Measurements from ENCODE around the gene PRAMEF1. TPM values are rescaled to one million over a fixed set of nuclear protein-coding genes. Genes with fewer than 3 reads are reported as not detected.

Gene PRAMEF1
- total RNA-seq, 1 donor from 2014 or later: not detected

DNA sequence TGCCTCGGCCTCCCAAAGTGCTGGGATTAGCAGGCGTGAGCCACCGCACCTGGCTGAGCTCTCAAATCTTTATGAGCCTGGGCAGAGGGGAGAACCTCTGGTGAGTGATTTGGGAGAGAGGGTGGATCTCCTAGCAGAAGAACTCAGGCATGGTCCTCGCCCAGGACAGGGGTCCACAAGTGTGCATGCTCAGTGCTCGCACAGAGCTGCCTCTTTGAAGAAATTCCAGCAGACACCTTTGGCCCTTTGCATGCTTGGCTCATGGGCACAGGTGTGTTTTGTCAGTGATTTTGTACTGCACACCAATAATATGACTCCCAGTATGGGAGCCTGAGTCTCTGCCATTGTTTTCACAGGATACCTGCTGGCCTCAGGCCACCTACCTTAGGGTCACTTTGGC is 29.4 kb upstream of the PRAMEF1 start:
- no peak for DNase-seq (ENCODE audit: low spot score, unreplicated experiment)
- no peaks in the 10 kb centered on the region for H3K9me3 Mint-ChIP-seq (ENCODE audit: low read depth)
- no peak overlapping the region for H3K27ac Mint-ChIP-seq
- no peaks in the 10 kb centered on the region for H3K36me3 Mint-ChIP-seq (ENCODE audit: insufficient read depth)
- H3K4me1 Mint-ChIP-seq (ENCODE audit: low read depth): peaks cover 6% of the 10 kb centered on the region
- TF ChIP-seq, protein P1, sequence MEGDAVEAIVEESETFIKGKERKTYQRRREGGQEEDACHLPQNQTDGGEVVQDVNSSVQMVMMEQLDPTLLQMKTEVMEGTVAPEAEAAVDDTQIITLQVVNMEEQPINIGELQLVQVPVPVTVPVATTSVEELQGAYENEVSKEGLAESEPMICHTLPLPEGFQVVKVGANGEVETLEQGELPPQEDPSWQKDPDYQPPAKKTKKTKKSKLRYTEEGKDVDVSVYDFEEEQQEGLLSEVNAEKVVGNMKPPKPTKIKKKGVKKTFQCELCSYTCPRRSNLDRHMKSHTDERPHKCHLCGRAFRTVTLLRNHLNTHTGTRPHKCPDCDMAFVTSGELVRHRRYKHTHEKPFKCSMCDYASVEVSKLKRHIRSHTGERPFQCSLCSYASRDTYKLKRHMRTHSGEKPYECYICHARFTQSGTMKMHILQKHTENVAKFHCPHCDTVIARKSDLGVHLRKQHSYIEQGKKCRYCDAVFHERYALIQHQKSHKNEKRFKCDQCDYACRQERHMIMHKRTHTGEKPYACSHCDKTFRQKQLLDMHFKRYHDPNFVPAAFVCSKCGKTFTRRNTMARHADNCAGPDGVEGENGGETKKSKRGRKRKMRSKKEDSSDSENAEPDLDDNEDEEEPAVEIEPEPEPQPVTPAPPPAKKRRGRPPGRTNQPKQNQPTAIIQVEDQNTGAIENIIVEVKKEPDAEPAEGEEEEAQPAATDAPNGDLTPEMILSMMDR (IDR thresholded peaks at IDR 0.05; ENCODE audit: unreplicated experiment): no peak
- peaks cover 20% of the 10 kb centered on the region for H3K27me3 Mint-ChIP-seq
- H3K4me3 Mint-ChIP-seq (ENCODE audit: low read depth): no peak overlapping the region

DNA sequence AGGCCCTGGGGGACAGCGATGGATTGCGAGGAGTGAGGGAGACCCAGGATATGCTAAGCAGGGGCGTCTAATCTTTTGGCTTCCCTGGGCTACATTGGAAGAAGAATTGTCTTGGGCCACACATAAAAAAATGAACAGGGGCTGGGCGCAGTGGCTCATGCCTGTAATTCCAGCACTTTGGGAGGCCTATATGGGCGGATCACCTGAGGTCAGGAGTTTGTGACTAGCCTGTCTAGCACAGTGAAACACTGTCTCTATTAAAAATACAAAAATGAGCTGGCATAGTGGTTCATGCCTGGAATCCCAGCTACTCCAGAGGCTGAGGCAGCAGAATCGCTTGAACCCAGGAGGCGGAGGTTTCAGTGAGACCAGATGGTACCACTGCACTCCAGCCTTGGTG is 28.4 kb upstream of the PRAMEF1 start:
- no peak for DNase-seq (ENCODE audit: low spot score, unreplicated experiment)
- TF ChIP-seq, protein P1 (IDR thresholded peaks at IDR 0.05; ENCODE audit: unreplicated experiment): no peak
- Mint-ChIP-seq H3K4me1 (ENCODE audit: low read depth) (peaks cover 4% of the 10 kb centered on the region), H3K36me3 (ENCODE audit: insufficient read depth) (no peaks in the 10 kb centered on the region), H3K27ac (no peak overlapping the region), H3K4me3 (ENCODE audit: low read depth) (no peak overlapping the region), H3K27me3 (peaks cover 23% of the 10 kb centered on the region), H3K9me3 (ENCODE audit: low read depth) (no peaks in the 10 kb centered on the region)

DNA sequence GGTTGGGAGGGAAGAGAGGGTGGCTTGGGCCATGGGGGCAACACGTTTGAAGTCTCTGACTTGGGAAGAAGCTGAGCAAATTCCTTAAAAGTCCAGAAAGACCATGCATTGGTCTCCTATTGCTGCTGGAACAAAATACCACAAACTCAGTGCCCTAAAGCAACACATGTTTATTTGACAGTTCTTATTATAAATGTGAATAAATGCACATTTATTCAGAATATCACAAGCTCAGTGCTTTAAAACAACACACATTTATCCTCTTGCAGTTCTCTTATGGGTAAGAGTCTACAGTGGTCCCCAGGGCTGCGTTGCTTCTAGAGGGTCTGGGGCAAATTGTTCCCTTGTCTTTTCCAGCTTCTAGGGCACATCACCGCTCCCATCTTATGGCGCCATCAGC is 27.7 kb upstream of the PRAMEF1 start:
- peaks cover 23% of the 10 kb centered on the region for H3K27me3 Mint-ChIP-seq
- TF ChIP-seq, protein P1 (IDR thresholded peaks at IDR 0.05; ENCODE audit: unreplicated experiment): no peak
- no peaks in the 10 kb centered on the region for H3K36me3 Mint-ChIP-seq (ENCODE audit: insufficient read depth)
- no peak for DNase-seq (ENCODE audit: low spot score, unreplicated experiment)
- H3K4me1 Mint-ChIP-seq (ENCODE audit: low read depth): no peaks in the 10 kb centered on the region
- H3K9me3 Mint-ChIP-seq (ENCODE audit: low read depth): no peaks in the 10 kb centered on the region
- no peak overlapping the region for H3K27ac Mint-ChIP-seq
- no peak overlapping the region for H3K4me3 Mint-ChIP-seq (ENCODE audit: low read depth)

DNA sequence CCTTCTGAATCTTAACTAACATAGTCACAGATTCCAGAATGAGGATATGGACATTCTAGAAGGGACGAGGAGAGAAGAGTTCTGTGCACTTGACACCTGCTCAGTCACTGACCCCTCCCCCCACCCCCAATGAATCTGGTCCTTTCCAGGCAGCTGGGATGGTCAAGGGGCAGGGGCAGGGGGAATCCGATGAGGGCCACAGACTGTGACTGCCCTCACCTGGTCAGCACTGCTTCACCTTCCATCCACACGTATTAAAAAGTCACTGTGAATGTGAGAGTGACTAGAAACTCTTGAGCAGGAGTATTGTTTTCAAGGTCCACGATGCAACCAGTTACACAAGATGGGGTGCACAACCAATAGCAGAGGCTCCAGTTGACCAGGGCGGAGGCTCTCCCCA is 27.2 kb upstream of the PRAMEF1 start:
- Mint-ChIP-seq H3K4me3 (ENCODE audit: low read depth) (no peak overlapping the region), H3K36me3 (ENCODE audit: insufficient read depth) (no peaks in the 10 kb centered on the region), H3K4me1 (ENCODE audit: low read depth) (no peaks in the 10 kb centered on the region), H3K27ac (no peak overlapping the region), H3K27me3 (peaks cover 20% of the 10 kb centered on the region), H3K9me3 (ENCODE audit: low read depth) (no peaks in the 10 kb centered on the region)
- TF ChIP-seq, protein P1 (IDR thresholded peaks at IDR 0.05; ENCODE audit: unreplicated experiment): no peak
- no peak for DNase-seq (ENCODE audit: low spot score, unreplicated experiment)

DNA sequence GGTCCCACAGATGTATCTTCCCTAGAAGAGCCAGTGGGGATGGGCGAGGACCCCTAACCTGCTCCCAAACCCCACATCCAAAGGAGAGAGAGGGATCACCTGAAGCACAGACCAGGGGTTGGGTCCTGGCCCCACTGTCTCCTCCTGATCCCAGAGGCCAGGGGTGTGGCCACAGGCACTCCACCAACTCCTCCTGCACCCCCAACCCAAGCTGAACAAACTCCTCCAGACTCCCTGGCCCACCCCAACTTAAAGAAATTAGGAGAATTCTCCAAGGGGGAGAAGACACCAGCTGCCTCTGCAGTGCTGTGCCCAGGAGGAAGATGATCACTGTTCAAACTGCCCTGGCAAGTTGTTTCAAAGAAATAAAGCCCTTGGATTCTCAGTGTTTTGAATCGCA is 22.2 kb upstream of the PRAMEF1 start:
- H3K27ac Mint-ChIP-seq: no peak overlapping the region
- H3K27me3 Mint-ChIP-seq: peaks cover 38% of the 10 kb centered on the region
- no peaks in the 10 kb centered on the region for H3K9me3 Mint-ChIP-seq (ENCODE audit: low read depth)
- H3K4me3 Mint-ChIP-seq (ENCODE audit: low read depth): no peak overlapping the region
- no peaks in the 10 kb centered on the region for H3K4me1 Mint-ChIP-seq (ENCODE audit: low read depth)
- TF ChIP-seq, protein P1 (IDR thresholded peaks at IDR 0.05; ENCODE audit: unreplicated experiment): no peak
- H3K36me3 Mint-ChIP-seq (ENCODE audit: insufficient read depth): no peaks in the 10 kb centered on the region
- no peak for DNase-seq (ENCODE audit: low spot score, unreplicated experiment)

All from progenitor cell of endocrine pancreas (in vitro differentiated cells).